ENCODE data around the gene DNALI1.
A peak's percentile ranks its signal among the peaks of the same experiment; 100 is the strongest.
"Not testable (repeated sequence)": the region's sequence is repeated elsewhere in the genome, so short reads cannot be mapped to it uniquely, and the experiment has no call there.

The DNALI1 gene

GRCh38 chr1:37556712-37557196, at the start of gene DNALI1:
Gene DNALI1, plus strand, starts transcription at chr1:37556940. Its CDS starts 55 bp downstream, at chr1:37556995.
- Histone ChIP-seq H3K36me3 (ENCODE audit: insufficient read depth, low read length) (peaks cover 9% of the 10 kb centered on the region), H3K9me3 (ENCODE audit: low read depth, low read length) (peaks cover 3% of the 10 kb centered on the region; the same call in 1 of the 2 replicates), H3K9ac (ENCODE audit: insufficient read length) (no peak within 1 kb of the TSS), H3K27ac (no peak within 1 kb of the TSS), H3K4me3 (no peak within 1 kb of the TSS)
- no peak for TF ChIP-seq POLR2AphosphoS5 (IDR thresholded peaks at IDR 0.05; ENCODE audit: borderline replicate concordance, low read depth, low read length)
- no peak for TF ChIP-seq EZH2 (IDR thresholded peaks at IDR 0.05)
- no peak for TF ChIP-seq FOXP2 (optimal IDR thresholded peaks at IDR 0.05; ENCODE audit: control extremely low read depth, extremely low read length, insufficient read depth)
- DNase-seq (ENCODE audit: low read depth, low spot score) = no peak

- no peaks in the 10 kb centered on the region for H3K9me3 ChIP-seq (ENCODE audit: low read depth, low read length)
- no peak for DNase-seq (ENCODE audit: low read depth, low spot score)
- no peak overlapping the region for H3K4me3 ChIP-seq
- TF ChIP-seq POLR2AphosphoS5 (IDR thresholded peaks at IDR 0.05; ENCODE audit: borderline replicate concordance, low read depth, low read length) (no peak), FOXP2 (optimal IDR thresholded peaks at IDR 0.05; ENCODE audit: control extremely low read depth, extremely low read length, insufficient read depth) (no peak), EZH2 (IDR thresholded peaks at IDR 0.05) (no peak)
- H3K36me3 ChIP-seq (ENCODE audit: insufficient read depth, low read length) = peaks cover 63% of the 10 kb centered on the region
- no peak overlapping the region for H3K9ac ChIP-seq (ENCODE audit: insufficient read length)
- H3K27ac ChIP-seq = no peak overlapping the region
Observed at GRCh38 chr1:37509181-37509580, 47.6 kb upstream of the DNALI1 start.

GRCh38 chr1:37513795-37514349, 42.9 kb upstream of the DNALI1 start:
- peak overlapping the region; percentile 83 for H3K4me3 ChIP-seq
- peak overlapping the region; percentile 78 for H3K9ac ChIP-seq (ENCODE audit: insufficient read length)
- H3K36me3 ChIP-seq (ENCODE audit: insufficient read depth, low read length) = peaks cover 30% of the 10 kb centered on the region
- no peak for DNase-seq (ENCODE audit: low read depth, low spot score)
- H3K9me3 ChIP-seq (ENCODE audit: low read depth, low read length) = no peaks in the 10 kb centered on the region
- no peak overlapping the region for H3K27ac ChIP-seq
- TF ChIP-seq FOXP2 (optimal IDR thresholded peaks at IDR 0.05; ENCODE audit: control extremely low read depth, extremely low read length, insufficient read depth) (no peak), POLR2AphosphoS5 (IDR thresholded peaks at IDR 0.05; ENCODE audit: borderline replicate concordance, low read depth, low read length) (no peak), EZH2 (IDR thresholded peaks at IDR 0.05) (no peak)

GRCh38 chr1:37514350-37515184, 42.2 kb upstream of the DNALI1 start, which contains the start of gene MEAF6:
Gene MEAF6, minus strand, starts transcription at chr1:37514766. Its CDS starts 20 bp downstream, at chr1:37514746.
- H3K36me3 ChIP-seq (ENCODE audit: insufficient read depth, low read length) = peaks cover 23% of the 10 kb centered on the region
- H3K9ac ChIP-seq (ENCODE audit: insufficient read length) = peak within 1 kb of the TSS; percentile 78
- no peak within 1 kb of the TSS for H3K27ac ChIP-seq
- H3K4me3 ChIP-seq = peak within 1 kb of the TSS; percentile 83
- H3K9me3 ChIP-seq (ENCODE audit: low read depth, low read length) = no peaks in the 10 kb centered on the region
- no peak for DNase-seq (ENCODE audit: low read depth, low spot score)
- peak; percentile 88 for TF ChIP-seq POLR2AphosphoS5 (IDR thresholded peaks at IDR 0.05; ENCODE audit: borderline replicate concordance, low read depth, low read length)
- TF ChIP-seq FOXP2 (optimal IDR thresholded peaks at IDR 0.05; ENCODE audit: control extremely low read depth, extremely low read length, insufficient read depth) = no peak

- Histone ChIP-seq H3K27ac (no peak overlapping the region), H3K36me3 (ENCODE audit: insufficient read depth, low read length) (peaks cover 23% of the 10 kb centered on the region), H3K4me3 (peak overlapping the region; percentile 83), H3K9ac (ENCODE audit: insufficient read length) (peak overlapping the region; percentile 72), H3K9me3 (ENCODE audit: low read depth, low read length) (no peaks in the 10 kb centered on the region)
- DNase-seq (ENCODE audit: low read depth, low spot score) = no peak
- no peak for TF ChIP-seq FOXP2 (optimal IDR thresholded peaks at IDR 0.05; ENCODE audit: control extremely low read depth, extremely low read length, insufficient read depth)
- TF ChIP-seq EZH2 (IDR thresholded peaks at IDR 0.05) = no peak
- TF ChIP-seq POLR2AphosphoS5 (IDR thresholded peaks at IDR 0.05; ENCODE audit: borderline replicate concordance, low read depth, low read length) = no peak
Observed at GRCh38 chr1:37515185-37516034, 41.3 kb upstream of the DNALI1 start.

- Histone ChIP-seq H3K27ac (no peak overlapping the region), H3K4me3 (no peak overlapping the region), H3K36me3 (ENCODE audit: insufficient read depth, low read length) (peaks cover 9% of the 10 kb centered on the region; the same call in 1 of the 2 replicates), H3K9ac (ENCODE audit: insufficient read length) (no peak overlapping the region), H3K9me3 (ENCODE audit: low read depth, low read length) (no peaks in the 10 kb centered on the region)
- TF ChIP-seq EZH2 (IDR thresholded peaks at IDR 0.05) (no peak), FOXP2 (optimal IDR thresholded peaks at IDR 0.05; ENCODE audit: control extremely low read depth, extremely low read length, insufficient read depth) (no peak), POLR2AphosphoS5 (IDR thresholded peaks at IDR 0.05; ENCODE audit: borderline replicate concordance, low read depth, low read length) (no peak)
- no peak for DNase-seq (ENCODE audit: low read depth, low spot score)
Observed at GRCh38 chr1:37517569-37517968, 39.2 kb upstream of the DNALI1 start.

GRCh38 chr1:37518241-37518640, 38.5 kb upstream of the DNALI1 start:
- H3K9ac ChIP-seq (ENCODE audit: insufficient read length) = not testable (repeated sequence)

GRCh38 chr1:37518929-37519328, 37.8 kb upstream of the DNALI1 start:
- not testable (repeated sequence) for H3K4me3 ChIP-seq; H3K9ac ChIP-seq (ENCODE audit: insufficient read length); H3K9me3 ChIP-seq (ENCODE audit: low read depth, low read length)

More at GRCh38 chr1:37518241-37518640, 38.5 kb upstream of the DNALI1 start:
- not testable (repeated sequence) for DNase-seq (ENCODE audit: low read depth, low spot score); H3K9me3 ChIP-seq (ENCODE audit: low read depth, low read length); H3K36me3 ChIP-seq (ENCODE audit: insufficient read depth, low read length); H3K27ac ChIP-seq; H3K4me3 ChIP-seq

More at GRCh38 chr1:37518929-37519328, 37.8 kb upstream of the DNALI1 start:
- not testable (repeated sequence) for H3K36me3 ChIP-seq (ENCODE audit: insufficient read depth, low read length); DNase-seq (ENCODE audit: low read depth, low spot score); H3K27ac ChIP-seq
